Testis (tissue), 3 donors: ENCODE measurements around the gene LGSN. TPM values are rescaled to one million over a fixed set of nuclear protein-coding genes. Genes with fewer than 3 reads are reported as not detected.
"Not testable (repeated sequence)": the region's sequence is repeated elsewhere in the genome, so short reads cannot be mapped to it uniquely, and the experiment has no call there.

Source experiments
- DNase-seq: peaks from one replicate; pipeline ENCODE4 v3.0.0-alpha.2; 2019
- H3K27ac ChIP-seq, 2 donors: fragments of 200-600 bp; sonication (generic); one replicate each; pipeline ENCODE4 v1.5.1; 2019
- H3K27me3 ChIP-seq: fragments of 200-600 bp; sonication (generic); one replicate; pipeline ENCODE4 v1.5.1; 2019
- H3K36me3 ChIP-seq: fragments of 200-600 bp; sonication (generic); one replicate; pipeline ENCODE4 v1.5.1; 2017; ENCODE audit warnings: low read depth; ENCODE audit errors: missing control alignments
- H3K4me1 ChIP-seq: fragments of 200-600 bp; sonication (generic); one replicate; pipeline ENCODE4 v1.5.1; 2019
- H3K4me3 ChIP-seq, 2 donors: fragments of 200-600 bp; sonication (generic); one replicate each; pipeline ENCODE4 v1.5.1; 2017 to 2019
- H3K9me3 ChIP-seq: fragments of 200-600 bp; sonication (generic); one replicate; pipeline ENCODE4 v1.5.1; 2017
- CTCF ChIP-seq, 3 experiments: fragments of 450-650 bp in 2 of 3; fragments of 200-600 bp in 1 of 3; sonication (generic) in 1 of 3; IDR thresholded peaks; one replicate each; pipeline ENCODE4 v1.5.1; 2016 to 2019; ENCODE audit warnings: antibody characterized with exemption in 3 of 3, mild to moderate bottlenecking in 2 of 3, moderate library complexity in 1 of 3
- POLR2A ChIP-seq: fragments of 450-650 bp; IDR thresholded peaks from one replicate; pipeline ENCODE4 v1.6.1; 2017; ENCODE audit warnings: antibody characterized with exemption, mild to moderate bottlenecking, moderate library complexity
- WGBS, 2 donors: methylation state at CpG; one replicate each; pipeline ENCODE4 v1.1.5; 2018; 5-methylcytosine and 5-hydroxymethylcytosine counted together
- intact Hi-C: fragments of 100-400 bp; cut with DNase I; formaldehyde crosslinking; loops from one replicate; pipeline ENCODE4 v1.15.1; 2023; ENCODE audit warnings: low total_unique reads
- polyA plus RNA-seq: library from polyadenylated mRNA; stranded (reverse); fragments of 350-450 nt; fragmentation: Illumina TruSeq; extraction: RNeasy Lipid Tissue Mini Kit (QIAGEN cat#74804); gene quantifications from one replicate; pipeline ENCODE4 v1.2.3, GENCODE V29; 2014; ENCODE audit warnings: low read depth, low replicate concordance; ENCODE audit not compliant: insufficient read depth
- total RNA-seq, 2 donors: library from RNA; depleted of rRNA; stranded (reverse); fragments of >200 nt; gene quantifications; one replicate each; pipeline ENCODE4 v1.2.3, GENCODE V29; 2016

The LGSN gene
- total and polyA plus RNA-seq, 3 donors from 2014 or later: 0.62 to 1.8 (median 0.69) TPM

GRCh38 chr6:63347599-63347998 lies 27.8 kb upstream of the LGSN start:
- intact Hi-C loops: no loop called here
- H3K36me3 ChIP-seq: no peaks in the 10 kb centered on the region
- TF ChIP-seq POLR2A (no peak), CTCF (IDR thresholded peaks at IDR 0.05) (no peak)
- no peaks in the 10 kb centered on the region for H3K9me3 ChIP-seq
- H3K4me3 ChIP-seq: no peak overlapping the region
- H3K27ac ChIP-seq: no peak overlapping the region
- no peaks in the 10 kb centered on the region for H3K4me1 ChIP-seq
- no peak for DNase-seq
- H3K27me3 ChIP-seq: no peaks in the 10 kb centered on the region
- 82 to 87% methylated on average over 2 of the region's 2 CpGs for WGBS, 2 donors

GRCh38 chr6:63346217-63346835 lies 26.5 kb upstream of the LGSN start:
- TF ChIP-seq CTCF (IDR thresholded peaks at IDR 0.05) (no peak), POLR2A (no peak)
- 83 to 87% methylated on average over 7 of the region's 7 CpGs for WGBS, 2 donors
- no peaks in the 10 kb centered on the region for H3K4me1 ChIP-seq
- no peak overlapping the region for H3K27ac ChIP-seq
- no peaks in the 10 kb centered on the region for H3K9me3 ChIP-seq
- H3K36me3 ChIP-seq: no peaks in the 10 kb centered on the region
- no peak overlapping the region for H3K4me3 ChIP-seq
- DNase-seq: no peak
- H3K27me3 ChIP-seq: no peaks in the 10 kb centered on the region
- intact Hi-C loops: no loop called here

- Histone ChIP-seq H3K9me3 (no peaks in the 10 kb centered on the region), H3K27me3 (no peaks in the 10 kb centered on the region), H3K4me3 (no peak overlapping the region), H3K4me1 (no peaks in the 10 kb centered on the region), H3K36me3 (no peaks in the 10 kb centered on the region), H3K27ac (no peak overlapping the region)
- no peak for DNase-seq
- intact Hi-C loops: no loop called here
- no peak for TF ChIP-seq CTCF (IDR thresholded peaks at IDR 0.05)
- TF ChIP-seq POLR2A: no peak
These were observed 20.6 kb upstream of the LGSN start for GRCh38 chr6:63340351-63340750.

GRCh38 chr6:63334652-63335051 lies 14.9 kb upstream of the LGSN start:
- H3K36me3 ChIP-seq, H3K9me3 ChIP-seq, H3K4me1 ChIP-seq, H3K27me3 ChIP-seq, intact Hi-C loops, H3K27ac ChIP-seq, DNase-seq, H3K4me3 ChIP-seq: not testable (repeated sequence)
- WGBS, 2 donors: 81 to 92% methylated on average over 2 of the region's 2 CpGs

GRCh38 chr6:63333440-63333839 lies 13.7 kb upstream of the LGSN start:
- intact Hi-C loops: no loop called here
- 85 to 88% methylated on average over 2 of the region's 2 CpGs for WGBS, 2 donors
- H3K36me3 ChIP-seq: no peaks in the 10 kb centered on the region
- no peaks in the 10 kb centered on the region for H3K4me1 ChIP-seq
- H3K27me3 ChIP-seq: no peaks in the 10 kb centered on the region
- no peak overlapping the region for H3K27ac ChIP-seq
- DNase-seq: no peak
- TF ChIP-seq POLR2A (no peak), CTCF (IDR thresholded peaks at IDR 0.05) (no peak)
- H3K4me3 ChIP-seq: no peak overlapping the region
- H3K9me3 ChIP-seq: no peaks in the 10 kb centered on the region

- H3K4me1 ChIP-seq, H3K9me3 ChIP-seq, H3K36me3 ChIP-seq, H3K27ac ChIP-seq, DNase-seq, intact Hi-C loops, H3K27me3 ChIP-seq, H3K4me3 ChIP-seq: not testable (repeated sequence)
- WGBS, 2 donors: 91% methylated on average over 15 of the region's 15 CpGs; no CpG with 5 or more reads in 1 of the 2 donors
These were observed 6.8 kb upstream of the LGSN start for GRCh38 chr6:63326630-63327029.
